ENCODE measurements around the gene PELI1. TPM values are rescaled to one million over a fixed set of nuclear protein-coding genes. Genes with fewer than 3 reads are reported as not detected.

PELI1 gene
- total RNA-seq, 1 experiment from 2014 or later, result 53.5 TPM

- TF ChIP-seq USF1 (CRISPR knock-in tag; IDR thresholded peaks at IDR 0.05), result no peak
Measured at GRCh38 chr2:64133354-64133753, 10.9 kb downstream of the PELI1 start (continued).

GRCh38 chr2:64130333-64130732 lies 13.9 kb downstream of the PELI1 start:
- H3K27ac Mint-ChIP-seq, result peak overlapping the region; percentile 69

GRCh38 chr2:64128943-64129391 lies 15.3 kb downstream of the PELI1 start:
- TF ChIP-seq NFATC4 (CRISPR knock-in tag; IDR thresholded peaks at IDR 0.05) (no peak), RELA (CRISPR knock-in tag; IDR thresholded peaks at IDR 0.05; ENCODE audit: borderline replicate concordance) (no peak), FOXP1 (CRISPR knock-in tag; IDR thresholded peaks at IDR 0.05; ENCODE audit: borderline replicate concordance) (no peak), ESRRA (CRISPR knock-in tag; IDR thresholded peaks at IDR 0.05; ENCODE audit: borderline replicate concordance) (no peak), JAZF1 (CRISPR knock-in tag; IDR thresholded peaks at IDR 0.05) (no peak), ZNF532 (CRISPR knock-in tag; IDR thresholded peaks at IDR 0.05; ENCODE audit: borderline replicate concordance) (no peak), ATF3 (CRISPR knock-in tag; conservative IDR thresholded peaks at IDR 0.05) (no peak)
- Mint-ChIP-seq H3K27me3 (ENCODE audit: low read depth) (no peaks in the 10 kb centered on the region), H3K36me3 (peaks cover 7% of the 10 kb centered on the region), H3K9me3 (peaks cover 8% of the 10 kb centered on the region), H3K27ac (peak overlapping the region; percentile 91), H3K4me1 (peaks cover 60% of the 10 kb centered on the region), H3K4me3 (peak overlapping the region; percentile 32; the same call in 1 of the 2 replicates)
- POLR2A ChIA-PET, result no interaction called here
- CTCF ChIA-PET, result no interaction called here
- ATAC-seq (no peak), DNase-seq (ENCODE audit: low spot score) (no peak)

More at GRCh38 chr2:64130333-64130732, 13.9 kb downstream of the PELI1 start:
- no peaks in the 10 kb centered on the region for H3K27me3 Mint-ChIP-seq (ENCODE audit: low read depth)
- H3K4me1 Mint-ChIP-seq, result peaks cover 73% of the 10 kb centered on the region
- no peaks in the 10 kb centered on the region for H3K9me3 Mint-ChIP-seq
- no peaks in the 10 kb centered on the region for H3K36me3 Mint-ChIP-seq
- no peak for ATAC-seq
- no peak overlapping the region for H3K4me3 Mint-ChIP-seq
- TF ChIP-seq FOXJ3 (CRISPR knock-in tag; IDR thresholded peaks at IDR 0.05; ENCODE audit: borderline replicate concordance) (no peak), GABPB1 (CRISPR knock-in tag; IDR thresholded peaks at IDR 0.05) (no peak), MYBL2 (CRISPR knock-in tag; IDR thresholded peaks at IDR 0.05) (no peak), PRRX2 (CRISPR knock-in tag; IDR thresholded peaks at IDR 0.05) (no peak), ZNF317 (CRISPR knock-in tag; IDR thresholded peaks at IDR 0.05; ENCODE audit: borderline replicate concordance, low read depth) (no peak), MXD4 (CRISPR knock-in tag; IDR thresholded peaks at IDR 0.05; ENCODE audit: borderline replicate concordance) (no peak), ZNF263 (CRISPR knock-in tag; IDR thresholded peaks at IDR 0.05; ENCODE audit: low read depth) (no peak), TCF7 (CRISPR knock-in tag; IDR thresholded peaks at IDR 0.05; ENCODE audit: low read depth) (no peak), OVOL2 (CRISPR knock-in tag; IDR thresholded peaks at IDR 0.05; ENCODE audit: borderline replicate concordance) (no peak), GTF2I (CRISPR knock-in tag; conservative IDR thresholded peaks at IDR 0.05) (no peak), ELF4 (CRISPR knock-in tag; IDR thresholded peaks at IDR 0.05; ENCODE audit: low read depth) (no peak), E2F4 (CRISPR knock-in tag; IDR thresholded peaks at IDR 0.05; ENCODE audit: borderline replicate concordance, low read depth) (no peak), CTCF (IDR thresholded peaks at IDR 0.05) (no peak), SOX15 (CRISPR knock-in tag; IDR thresholded peaks at IDR 0.05) (no peak), SMAD4 (CRISPR knock-in tag; IDR thresholded peaks at IDR 0.05) (no peak)
- POLR2A ChIA-PET, result no interaction called here
- CTCF ChIA-PET, result no interaction called here
- no peak for DNase-seq (ENCODE audit: low spot score)

Measured in WTC11 (cell line).